PC-3 (cell line): ENCODE measurements around the gene VPS13C.
A peak's percentile ranks its signal among the peaks of the same experiment; 100 is the strongest.

Experiments used
- EZH2 ChIP-seq: fragments of 300-600 bp; sonication (generic); IDR thresholded peaks from one replicate; pipeline ENCODE4 v1.6.1; 2017; ENCODE audit warnings: antibody characterized with exemption, mild to moderate bottlenecking, low read length; ENCODE audit not compliant: unreplicated experiment
- TF ChIP-seq, protein P1 (sequence below): fragments of 300-600 bp; sonication (generic); conservative IDR thresholded peaks from 2 replicates; pipeline ENCODE4 v1.5.1; 2017; ENCODE audit warnings: antibody characterized with exemption, low read depth, mild to moderate bottlenecking, low read length

DNA sequence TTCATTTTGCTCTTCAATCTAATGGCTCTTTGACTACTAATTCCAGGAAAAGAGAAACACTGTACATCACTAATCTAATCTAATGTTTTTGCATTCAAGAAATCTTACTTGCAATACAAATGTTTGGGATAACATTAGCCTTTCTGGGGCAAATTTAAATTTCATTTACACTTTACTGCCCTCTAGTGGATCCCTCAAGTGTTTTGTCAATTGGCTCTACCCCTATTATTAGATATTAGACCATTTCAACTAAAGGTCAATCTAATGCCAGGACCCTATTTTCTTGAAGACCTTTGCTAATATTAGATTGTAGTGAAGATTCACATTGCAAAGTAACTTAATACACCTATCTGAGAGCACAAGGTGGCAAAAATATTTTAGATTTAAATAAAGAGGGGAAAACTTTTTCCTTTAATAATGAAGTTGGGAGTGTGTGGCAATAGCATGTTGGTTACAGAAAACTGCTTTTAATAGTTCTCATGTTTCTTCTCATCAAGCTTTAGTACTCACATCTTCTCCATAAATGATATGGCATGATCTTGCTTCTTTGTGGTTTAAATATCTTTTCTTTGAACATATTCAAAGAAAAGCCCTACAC lies 11.6 kb upstream of the VPS13C start:
- TF ChIP-seq, protein P1, sequence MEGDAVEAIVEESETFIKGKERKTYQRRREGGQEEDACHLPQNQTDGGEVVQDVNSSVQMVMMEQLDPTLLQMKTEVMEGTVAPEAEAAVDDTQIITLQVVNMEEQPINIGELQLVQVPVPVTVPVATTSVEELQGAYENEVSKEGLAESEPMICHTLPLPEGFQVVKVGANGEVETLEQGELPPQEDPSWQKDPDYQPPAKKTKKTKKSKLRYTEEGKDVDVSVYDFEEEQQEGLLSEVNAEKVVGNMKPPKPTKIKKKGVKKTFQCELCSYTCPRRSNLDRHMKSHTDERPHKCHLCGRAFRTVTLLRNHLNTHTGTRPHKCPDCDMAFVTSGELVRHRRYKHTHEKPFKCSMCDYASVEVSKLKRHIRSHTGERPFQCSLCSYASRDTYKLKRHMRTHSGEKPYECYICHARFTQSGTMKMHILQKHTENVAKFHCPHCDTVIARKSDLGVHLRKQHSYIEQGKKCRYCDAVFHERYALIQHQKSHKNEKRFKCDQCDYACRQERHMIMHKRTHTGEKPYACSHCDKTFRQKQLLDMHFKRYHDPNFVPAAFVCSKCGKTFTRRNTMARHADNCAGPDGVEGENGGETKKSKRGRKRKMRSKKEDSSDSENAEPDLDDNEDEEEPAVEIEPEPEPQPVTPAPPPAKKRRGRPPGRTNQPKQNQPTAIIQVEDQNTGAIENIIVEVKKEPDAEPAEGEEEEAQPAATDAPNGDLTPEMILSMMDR, result peak; percentile 72
- TF ChIP-seq EZH2, result no peak
